ENCODE measurements around the gene TENM3.

TENM3 gene

DNA sequence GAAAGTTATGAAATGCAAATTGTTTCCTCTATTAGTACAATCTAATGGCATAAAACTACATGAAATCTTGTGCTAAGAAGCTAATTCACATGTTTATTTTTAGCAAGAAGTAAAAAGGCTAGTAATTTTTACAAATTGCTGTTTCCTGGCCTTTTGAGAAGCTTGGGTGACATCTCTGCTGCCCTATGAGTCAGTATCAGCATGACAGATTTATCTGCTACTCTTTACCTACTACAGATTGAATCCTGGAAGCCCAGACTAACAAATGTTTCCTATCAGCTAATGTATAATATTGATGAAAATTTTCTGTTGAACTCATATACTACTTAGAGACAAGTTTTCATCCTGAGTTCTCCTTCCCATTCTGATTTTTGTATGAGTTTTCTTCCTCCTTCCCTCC is 441.6 kb downstream of the TENM3 start:
- no peak for DNase-seq (ENCODE audit: low read depth in 2 of 2)

DNA sequence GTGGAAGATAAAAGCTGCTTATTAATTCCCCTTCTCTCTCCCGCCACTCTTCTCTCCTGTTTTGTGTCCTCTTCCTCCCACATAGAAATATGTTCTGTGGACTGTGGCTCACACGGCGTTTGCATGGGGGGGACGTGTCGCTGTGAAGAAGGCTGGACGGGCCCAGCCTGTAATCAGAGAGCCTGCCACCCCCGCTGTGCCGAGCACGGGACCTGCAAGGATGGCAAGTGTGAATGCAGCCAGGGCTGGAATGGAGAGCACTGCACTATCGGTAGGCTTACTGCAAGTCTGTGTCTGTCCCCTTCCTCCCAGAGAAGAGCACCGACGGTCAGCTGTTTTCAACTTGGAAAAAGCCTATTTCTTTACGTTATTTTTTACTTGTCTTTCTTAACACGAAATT is 444.9 kb downstream of the TENM3 start:
- no peak for DNase-seq (ENCODE audit: low read depth in 2 of 2)

DNA sequence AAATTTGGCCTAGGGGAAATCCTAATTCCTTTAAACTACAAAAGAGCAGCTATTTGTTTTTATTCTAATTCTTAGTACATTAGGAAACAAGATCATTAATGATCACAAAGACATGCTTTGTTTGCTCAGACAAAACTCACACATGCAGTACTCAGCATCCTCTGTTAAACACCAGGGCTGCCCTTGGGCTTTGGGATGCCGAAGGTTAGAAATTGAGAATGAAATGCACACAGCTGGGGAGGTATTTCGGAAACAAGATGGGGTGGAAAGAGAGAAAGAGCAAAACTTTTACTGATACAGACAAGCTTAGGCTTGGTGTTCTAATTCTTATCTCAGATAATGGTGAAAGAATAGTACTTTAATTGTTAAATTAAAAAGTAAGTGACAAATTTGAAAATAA is 451.3 kb downstream of the TENM3 start:
- no peak for DNase-seq (ENCODE audit: low read depth in 2 of 2)

DNA sequence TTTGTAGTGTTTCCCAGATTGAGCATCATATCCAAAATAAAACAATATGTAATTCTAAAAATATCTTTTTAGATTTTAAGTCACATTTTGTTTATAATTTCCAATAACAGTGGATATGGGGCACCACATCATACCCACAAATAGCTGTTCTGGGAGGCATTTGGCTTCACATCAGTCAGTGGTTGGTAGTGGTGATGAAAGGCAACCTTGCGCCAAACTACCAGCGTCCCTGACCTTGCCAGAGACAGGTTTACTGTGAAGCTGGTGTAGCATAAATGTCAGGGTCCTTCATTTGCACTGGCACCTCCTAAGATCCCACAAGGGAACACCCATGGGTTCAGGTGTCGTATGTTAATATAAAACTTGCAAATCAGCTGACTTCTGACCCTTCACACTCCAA is 451.8 kb downstream of the TENM3 start:
- DNase-seq (ENCODE audit: low read depth in 2 of 2), result no peak

DNA sequence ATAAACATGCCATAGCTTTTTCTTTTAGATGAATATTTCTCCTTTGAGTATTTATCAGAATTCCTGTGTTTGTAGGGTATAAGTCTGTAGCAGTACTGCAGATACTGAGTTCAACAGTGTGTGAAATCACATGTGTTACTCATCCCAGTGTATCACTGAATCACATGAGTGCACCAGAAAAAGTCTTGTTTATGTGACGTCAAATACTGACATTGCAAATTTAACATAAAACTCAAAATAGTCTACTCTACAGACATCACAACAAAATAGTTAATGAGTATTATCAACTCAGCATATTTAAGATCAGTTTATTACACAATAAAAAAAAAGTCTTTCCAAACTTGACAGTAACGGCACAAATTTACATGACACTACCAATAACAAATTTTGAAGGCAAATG is 452.6 kb downstream of the TENM3 start:
- no peak for DNase-seq (ENCODE audit: low read depth in 2 of 2)

DNA sequence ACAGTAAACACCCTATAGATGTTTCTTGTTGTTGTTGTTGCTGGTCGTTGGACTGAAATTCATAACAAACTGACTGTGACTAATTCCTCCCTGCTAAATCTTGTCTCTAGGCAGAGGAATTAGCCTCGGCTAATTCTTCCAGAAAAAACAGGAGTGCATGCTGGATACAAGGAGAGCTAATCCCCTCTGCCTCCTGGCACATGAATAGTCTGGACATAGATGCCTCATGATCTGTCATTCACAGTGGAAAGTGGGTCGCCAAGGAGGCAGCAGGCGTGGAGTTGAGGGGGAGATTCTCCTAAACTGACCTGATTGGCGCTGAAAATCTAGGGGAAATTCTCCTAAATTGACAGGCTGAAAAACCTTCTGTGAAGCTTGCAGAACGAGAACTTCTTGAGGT is 453.9 kb downstream of the TENM3 start:
- no peak for DNase-seq (ENCODE audit: low read depth in 2 of 2)

DNA sequence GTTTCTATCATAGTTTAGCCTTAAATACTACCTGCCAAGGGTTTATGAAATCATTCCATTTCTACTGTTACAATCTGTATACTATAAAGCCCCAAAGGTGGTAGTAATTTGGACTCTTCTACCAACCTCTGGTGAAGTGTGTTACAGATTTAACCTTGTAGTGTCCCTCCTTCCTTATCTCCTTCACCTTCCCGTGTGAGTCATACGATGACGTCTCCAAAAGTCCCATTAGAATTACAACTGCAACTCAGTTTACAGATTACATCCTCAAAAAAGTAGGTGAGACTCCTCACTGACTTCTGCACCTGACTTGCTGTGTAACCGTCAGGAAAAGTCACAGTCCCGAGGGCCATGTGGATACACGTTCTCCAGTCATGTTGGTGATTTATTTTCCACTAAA is 455.0 kb downstream of the TENM3 start:
- no peak for DNase-seq (ENCODE audit: low read depth in 2 of 2)

DNA sequence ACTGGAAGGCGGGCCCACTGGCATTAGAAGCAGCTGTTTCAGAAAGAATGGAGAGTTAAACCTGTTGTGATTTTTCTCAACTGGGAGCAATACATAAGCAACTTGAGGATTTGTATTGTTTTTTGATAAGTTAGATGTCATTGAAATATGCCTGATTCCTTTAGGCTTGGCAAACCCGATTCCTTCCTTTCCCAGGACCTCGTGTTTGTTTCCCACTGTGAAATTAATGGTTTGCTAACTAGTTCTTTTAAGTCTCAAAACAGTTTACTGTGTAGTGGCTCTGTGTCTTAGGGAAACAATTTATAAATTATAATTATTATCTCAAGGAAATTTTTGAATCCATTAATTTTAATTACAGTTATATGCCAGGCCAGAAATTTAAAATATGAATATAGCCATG is 456.0 kb downstream of the TENM3 start:
- no peak for DNase-seq (ENCODE audit: low read depth in 2 of 2)

DNA sequence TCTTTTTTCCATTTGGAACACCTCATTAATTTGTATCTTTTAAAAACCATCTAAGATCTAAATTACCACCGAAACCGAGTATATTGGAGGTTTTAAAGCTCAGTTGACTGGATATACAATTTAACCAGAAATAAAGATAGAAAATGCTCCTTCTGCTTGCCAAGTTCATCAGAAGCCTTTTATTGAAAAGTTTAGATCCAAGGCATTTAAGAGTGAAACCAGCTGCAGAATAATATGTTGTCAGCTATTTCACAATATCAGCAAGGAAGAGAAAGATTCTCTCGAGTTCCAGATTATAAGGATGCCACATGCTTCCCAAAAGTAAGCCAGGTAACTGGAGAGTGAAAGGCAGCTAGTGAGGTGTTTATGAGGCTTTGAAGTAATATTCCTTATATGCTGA is 456.6 kb downstream of the TENM3 start:
- DNase-seq (ENCODE audit: low read depth in 2 of 2), result no peak

DNA sequence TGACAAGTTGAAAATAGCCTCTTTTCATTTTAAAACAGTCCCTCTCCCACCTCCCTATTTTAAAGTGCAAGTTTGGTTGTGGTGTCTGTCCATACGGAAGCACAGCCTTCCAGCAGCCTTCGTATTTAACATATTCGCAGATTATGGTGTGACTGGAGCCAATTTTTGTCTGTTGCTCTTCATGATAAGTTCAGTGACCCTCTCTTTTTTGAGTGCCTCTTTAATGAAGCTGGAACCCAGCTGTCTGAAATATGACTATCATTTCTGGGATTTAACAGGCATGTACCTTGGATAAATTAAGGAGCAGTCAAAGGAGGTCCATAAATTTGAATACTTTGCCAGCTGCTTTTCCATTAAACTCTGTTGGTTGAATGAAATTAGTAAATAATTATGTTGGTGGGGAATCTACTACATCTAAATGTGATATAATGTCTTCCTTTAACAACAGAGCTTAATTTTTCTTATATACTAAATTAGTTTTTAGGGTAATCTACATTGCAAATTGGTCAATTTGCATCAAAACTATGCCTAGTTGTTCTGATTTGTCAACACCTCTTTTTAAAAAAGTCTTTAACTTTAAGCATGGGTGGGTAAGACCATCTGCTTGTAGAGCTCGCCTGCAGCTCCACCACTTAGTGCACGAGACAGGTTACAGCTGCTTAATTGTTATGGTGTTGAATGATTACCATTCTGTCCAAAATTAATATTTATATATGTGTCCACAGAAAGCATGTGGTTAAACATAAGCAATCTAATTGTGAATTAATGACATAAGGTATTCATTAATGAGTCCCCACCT is 457.4 kb downstream of the TENM3 start:
- no peak for DNase-seq (ENCODE audit: low read depth in 2 of 2)

DNA sequence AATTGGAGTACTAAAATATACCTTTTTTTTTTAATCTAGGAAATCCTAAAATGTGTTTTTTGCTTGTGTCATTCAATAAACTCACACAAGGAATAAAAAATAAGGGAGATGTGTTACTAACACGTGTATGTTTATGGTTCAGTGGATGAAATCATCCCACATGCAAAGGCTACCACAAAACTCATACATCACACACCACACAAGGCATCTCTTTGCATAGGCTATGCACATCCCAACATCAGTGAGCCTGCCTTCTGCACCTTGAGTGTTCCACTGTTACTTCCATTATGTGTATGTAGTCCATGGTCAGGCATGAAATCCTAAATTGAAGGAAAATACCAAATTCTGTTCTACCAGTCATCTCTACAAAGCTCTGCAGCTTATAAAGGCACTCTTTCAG is 460.9 kb downstream of the TENM3 start:
- DNase-seq (ENCODE audit: low read depth in 2 of 2), result no peak

DNA sequence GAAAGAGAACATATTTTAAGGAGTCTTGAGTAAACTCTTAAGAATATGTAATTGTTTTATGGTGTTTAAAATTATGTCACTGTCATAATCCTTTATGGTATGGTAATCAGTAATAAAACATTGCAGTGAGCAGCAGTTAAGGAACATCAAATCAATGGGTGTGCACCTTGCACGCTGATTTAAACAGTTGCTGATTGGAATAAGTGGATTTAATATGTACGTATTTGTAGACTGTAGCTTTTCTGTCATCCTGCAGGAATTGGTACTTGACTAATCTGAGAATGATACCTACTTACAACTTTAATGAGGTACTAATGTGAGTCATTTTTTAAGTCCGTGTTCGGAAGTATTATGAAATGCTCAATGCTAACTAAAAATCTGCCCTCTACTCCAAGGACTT is 461.7 kb downstream of the TENM3 start:
- no peak for DNase-seq (ENCODE audit: low read depth in 2 of 2)

DNA sequence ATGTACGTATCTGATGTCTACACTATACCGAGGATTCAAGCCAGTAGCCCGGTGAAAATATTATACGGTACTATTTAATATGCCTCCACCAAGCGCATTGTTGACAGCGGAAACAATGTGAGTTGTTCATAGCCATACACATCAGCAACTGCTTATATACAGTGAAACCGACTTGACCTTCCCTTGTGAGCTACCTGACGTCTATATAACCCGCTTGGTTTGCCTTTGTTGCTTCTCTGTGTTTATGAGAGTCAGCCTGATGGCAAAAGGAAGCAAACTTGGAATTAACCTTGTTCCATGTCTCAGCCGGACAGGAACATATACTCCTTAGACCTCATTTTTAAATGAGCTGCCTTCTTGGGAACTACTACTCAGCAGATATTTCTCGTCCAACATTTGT is 462.2 kb downstream of the TENM3 start:
- DNase-seq (ENCODE audit: low read depth in 2 of 2), result no peak

DNA sequence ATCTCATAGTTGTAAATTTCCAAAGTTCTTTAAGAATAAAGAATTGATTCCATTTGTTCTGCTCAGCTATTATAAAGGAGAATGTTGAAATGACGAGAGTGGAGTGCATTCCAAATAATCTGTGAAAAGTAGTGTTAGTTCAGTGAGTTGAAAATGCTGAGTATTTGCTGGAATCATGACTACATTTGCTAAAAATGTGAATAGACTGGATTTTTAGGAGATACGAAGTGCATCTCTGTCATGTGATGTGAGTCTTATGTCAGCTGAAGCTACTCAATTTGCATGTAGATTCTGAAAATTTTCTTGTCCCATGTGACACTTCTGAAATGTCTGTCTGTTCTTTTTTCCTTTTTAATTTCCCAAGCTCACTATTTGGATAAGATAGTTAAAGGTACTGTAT is 468.0 kb downstream of the TENM3 start:
- no peak for DNase-seq (ENCODE audit: low read depth in 2 of 2)

DNA sequence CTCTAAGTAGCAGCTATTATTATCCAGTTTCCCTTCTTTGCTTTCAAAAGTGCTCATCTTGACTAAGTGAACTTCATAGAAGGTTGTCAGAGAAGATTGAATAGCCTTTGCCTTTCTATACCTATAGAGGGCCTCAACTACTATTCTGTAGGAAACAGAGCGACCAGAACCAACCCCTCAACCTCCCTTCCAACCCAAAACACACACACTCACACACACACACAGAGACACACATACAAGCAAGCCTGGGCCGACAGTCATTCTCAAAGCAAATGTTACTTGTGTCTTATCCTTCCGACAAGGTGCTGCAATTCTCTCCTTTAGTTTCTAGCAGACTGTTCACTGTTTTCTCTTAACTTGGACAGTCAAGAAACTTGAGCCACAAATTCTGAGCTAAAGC is 472.3 kb downstream of the TENM3 start:
- DNase-seq (ENCODE audit: low read depth in 2 of 2), result no peak

DNA sequence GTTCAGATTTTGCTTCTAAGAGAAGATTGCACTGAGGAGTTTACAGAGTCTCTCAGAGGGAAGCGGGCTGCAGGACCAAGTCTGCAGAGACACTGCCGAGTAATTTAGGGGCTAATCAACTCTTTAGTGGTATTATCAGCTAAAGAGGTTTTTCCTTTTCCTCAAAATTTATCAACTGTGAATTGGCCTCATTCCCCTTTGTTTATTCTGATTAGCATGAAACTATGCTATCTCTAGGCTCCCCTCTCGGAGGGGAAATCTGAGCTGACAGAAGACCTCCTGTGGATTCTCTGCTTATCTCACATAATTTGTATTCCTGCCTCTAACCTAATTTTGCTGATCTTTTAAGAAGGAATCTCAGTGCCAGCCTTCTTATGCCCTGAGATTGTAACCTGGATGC is 473.0 kb downstream of the TENM3 start:
- no peak for DNase-seq (ENCODE audit: low read depth in 2 of 2)

DNA sequence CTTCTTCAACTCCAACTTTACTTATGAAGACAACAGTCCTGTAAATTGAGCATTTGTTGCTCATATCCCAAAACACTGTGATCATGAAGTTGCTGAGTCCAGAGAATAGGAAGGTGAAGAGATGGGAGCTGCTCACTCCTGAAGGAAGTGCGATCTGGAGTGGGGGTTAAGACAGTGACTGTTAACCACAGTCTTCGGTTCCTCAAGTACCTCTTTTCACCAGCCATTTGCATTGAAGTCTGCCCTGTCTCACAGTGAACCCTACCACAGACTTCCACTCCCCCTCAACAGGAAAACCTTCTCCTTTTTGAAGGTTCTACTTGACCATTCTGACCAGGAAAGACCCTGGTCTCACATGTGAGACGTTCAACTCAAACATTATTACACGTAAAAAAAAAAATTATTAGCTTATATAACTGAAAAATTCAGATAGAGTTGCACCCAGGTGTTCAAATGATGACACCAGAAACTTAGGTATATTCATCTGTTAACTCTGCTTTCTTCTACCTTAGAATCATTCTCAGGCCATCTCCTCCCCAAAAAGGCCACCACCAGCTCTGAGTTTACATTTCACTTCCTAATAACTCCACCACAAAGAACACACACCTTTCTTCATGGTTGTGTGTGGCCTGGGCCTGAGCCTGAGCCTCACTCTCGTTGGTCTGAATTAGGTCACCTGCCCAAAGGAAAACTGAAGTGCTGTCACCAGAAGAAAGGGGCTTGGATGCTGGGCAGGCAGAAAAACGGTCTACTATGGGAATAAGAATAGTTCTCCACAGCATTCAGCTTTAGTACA is 474.8 kb downstream of the TENM3 start:
- DNase-seq (ENCODE audit: low read depth in 2 of 2), result no peak

DNA sequence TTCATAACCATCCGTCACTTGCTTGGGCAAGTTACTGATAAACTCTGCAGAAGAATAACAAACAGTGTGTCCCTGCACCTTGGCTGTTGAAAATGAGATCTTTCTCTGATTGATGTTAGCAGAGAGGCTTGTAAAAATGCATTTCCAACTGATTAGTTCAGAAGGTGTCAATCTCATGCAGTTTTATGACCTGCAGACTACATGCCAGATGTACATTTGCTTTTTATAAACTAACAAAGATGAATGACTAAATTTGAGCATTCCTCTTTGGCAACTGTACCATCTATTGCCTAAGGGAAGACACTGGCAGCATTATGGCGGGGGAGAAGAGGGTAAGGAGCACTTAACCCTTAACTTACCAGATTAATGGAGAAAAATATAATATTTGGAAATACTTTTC is 481.2 kb downstream of the TENM3 start:
- no peak for DNase-seq (ENCODE audit: low read depth in 2 of 2)

DNA sequence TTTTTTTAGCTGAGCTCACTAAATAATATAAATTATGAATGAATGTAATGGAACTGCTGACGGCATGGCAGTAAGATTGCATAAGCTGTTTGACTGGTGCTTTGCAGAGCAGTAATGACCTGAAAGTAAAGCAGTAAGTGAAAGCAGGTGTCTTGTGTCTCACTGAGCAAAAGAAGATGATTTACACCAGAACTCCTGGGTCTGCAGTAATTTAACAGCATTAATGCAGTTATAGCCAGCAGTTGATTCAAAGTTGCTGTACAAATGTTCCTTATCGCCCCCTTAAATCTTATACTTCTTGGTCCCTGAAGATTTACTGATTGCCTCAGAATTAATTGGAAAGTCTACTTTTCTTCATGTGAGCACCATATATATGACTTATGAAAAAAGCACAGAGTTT is 486.3 kb downstream of the TENM3 start:
- no peak for DNase-seq (ENCODE audit: low read depth in 2 of 2)

DNA sequence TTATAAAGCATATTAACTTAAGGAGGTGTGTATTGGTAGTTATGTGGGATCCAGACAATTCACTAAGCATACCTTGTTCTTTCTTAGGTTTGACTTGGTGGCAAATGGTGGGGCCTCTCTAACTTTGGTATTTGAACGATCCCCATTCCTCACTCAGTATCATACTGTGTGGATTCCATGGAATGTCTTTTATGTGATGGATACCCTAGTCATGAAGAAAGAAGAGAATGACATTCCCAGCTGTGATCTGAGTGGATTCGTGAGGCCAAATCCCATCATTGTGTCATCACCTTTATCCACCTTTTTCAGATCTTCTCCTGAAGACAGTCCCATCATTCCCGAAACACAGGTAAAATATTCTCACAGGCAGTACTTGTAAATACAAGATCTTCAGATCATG is 487.6 kb downstream of the TENM3 start:
- DNase-seq (ENCODE audit: low read depth in 2 of 2), result no peak

DNA sequence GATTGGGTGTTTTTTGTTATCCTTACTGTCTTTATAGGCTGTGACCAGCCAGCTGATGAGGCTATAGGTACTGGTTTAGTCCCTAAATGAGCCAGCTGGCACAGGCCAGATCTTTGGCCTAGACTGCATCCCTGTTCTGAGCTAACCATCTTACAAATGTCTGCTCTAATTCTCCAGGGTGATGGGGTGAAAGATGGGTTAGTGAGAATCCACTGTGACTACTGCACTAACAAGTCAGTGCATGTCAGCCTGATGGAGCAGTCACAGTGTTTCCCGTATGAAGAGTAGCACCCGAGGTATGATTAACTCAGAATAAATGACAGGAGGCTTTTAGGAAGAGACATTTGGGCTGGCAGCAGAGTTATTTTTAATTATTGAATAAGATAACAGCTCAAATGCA is 493.0 kb downstream of the TENM3 start:
- DNase-seq (ENCODE audit: low read depth in 2 of 2), result no peak

DNA sequence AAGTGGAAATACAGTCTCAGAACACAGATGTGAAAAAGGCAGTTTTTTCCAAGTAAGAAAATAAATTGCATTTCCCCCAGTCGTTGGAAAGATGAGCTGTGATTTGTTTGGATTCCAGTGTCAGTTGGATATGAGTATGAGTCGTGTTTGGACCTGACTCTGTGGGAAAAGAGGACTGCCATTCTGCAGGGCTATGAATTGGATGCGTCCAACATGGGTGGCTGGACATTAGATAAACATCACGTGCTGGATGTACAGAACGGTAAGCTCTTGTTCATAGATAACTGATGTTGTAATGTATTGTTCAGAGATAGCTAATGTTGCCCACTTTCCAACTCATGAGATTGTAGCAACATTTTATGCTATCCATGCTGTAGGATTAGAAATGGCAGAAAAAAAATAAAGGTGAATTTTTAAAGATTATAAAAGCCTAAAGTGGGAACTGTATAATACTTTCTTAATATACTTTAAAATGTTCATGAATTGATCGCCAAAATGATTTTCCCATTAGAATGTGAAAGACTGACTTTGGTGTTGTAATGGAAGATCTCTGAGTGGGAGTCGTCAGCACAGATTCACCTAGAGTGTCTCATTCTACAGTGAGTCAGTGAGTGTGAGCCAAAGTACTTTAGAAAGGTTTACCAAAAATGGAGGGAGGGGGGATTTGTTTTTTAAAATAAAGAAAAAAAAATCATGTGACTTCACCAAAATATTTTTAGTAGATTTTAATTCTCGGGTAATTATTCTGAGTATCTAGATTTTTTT is 495.3 kb downstream of the TENM3 start:
- no peak for DNase-seq (ENCODE audit: low read depth in 2 of 2)

DNA sequence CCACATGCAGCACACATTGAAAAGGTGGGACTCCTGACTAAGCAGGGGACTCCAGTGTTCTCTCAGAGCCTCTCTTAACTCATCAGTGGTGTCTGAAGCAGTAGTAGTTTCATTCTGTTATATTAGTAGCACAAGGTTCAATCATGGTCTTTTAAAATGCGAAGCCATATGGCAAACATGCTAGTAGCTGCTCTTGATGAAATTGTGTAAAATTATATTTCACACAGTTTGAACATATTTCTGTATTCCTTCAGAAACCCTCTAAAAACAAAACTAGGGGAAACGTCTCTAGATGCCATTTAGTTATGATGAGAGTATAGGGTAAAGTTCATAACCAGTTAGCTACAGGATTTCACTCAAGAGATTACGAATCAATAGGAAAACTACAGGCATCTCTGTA is 497.1 kb downstream of the TENM3 start:
- no peak for DNase-seq (ENCODE audit: low read depth in 2 of 2)
